Uterus (tissue), 2 donors: ENCODE results near the gene OARD1.

Experiments
- POLR2A ChIP-seq, 2 donors: fragments of 450-650 bp; IDR thresholded peaks; one replicate each; pipeline ENCODE4 v1.6.1; 2016; ENCODE audit warnings: antibody characterized with exemption in 2 of 2, mild to moderate bottlenecking in 1 of 2, moderate library complexity in 1 of 2
- TF ChIP-seq, protein P1 (sequence below), 4 experiments: fragments of 200-600 bp in 2 of 4; fragments of 450-650 bp in 2 of 4; sonication (generic) in 2 of 4; IDR thresholded peaks; one replicate each; pipeline ENCODE4 v1.5.1; 2016 to 2019; ENCODE audit warnings: antibody characterized with exemption in 4 of 4, mild to moderate bottlenecking in 2 of 4, moderate library complexity in 1 of 4

DNA sequence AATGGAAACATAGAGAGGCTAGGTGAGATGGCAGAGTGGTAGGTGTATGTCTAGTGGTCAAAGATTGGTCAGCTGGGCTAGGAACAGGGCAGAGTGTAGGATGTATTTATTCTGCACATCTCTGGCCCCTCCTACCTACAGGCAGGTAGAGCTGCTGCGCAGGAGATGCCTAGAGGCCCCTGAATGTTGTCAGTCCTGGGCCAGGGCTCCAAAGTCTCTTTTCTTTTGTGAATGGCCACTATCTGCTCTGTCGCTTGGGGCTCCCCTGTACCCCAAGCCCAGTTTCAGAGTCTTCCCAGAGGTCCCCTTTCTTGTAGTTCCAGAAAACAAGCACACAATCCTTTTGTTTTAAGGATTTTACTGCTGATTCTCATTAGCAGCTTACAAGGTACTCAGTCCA lies 24.9 kb downstream of the OARD1 start:
- TF ChIP-seq POLR2A (IDR thresholded peaks at IDR 0.05) = no peak
- TF ChIP-seq, protein P1, sequence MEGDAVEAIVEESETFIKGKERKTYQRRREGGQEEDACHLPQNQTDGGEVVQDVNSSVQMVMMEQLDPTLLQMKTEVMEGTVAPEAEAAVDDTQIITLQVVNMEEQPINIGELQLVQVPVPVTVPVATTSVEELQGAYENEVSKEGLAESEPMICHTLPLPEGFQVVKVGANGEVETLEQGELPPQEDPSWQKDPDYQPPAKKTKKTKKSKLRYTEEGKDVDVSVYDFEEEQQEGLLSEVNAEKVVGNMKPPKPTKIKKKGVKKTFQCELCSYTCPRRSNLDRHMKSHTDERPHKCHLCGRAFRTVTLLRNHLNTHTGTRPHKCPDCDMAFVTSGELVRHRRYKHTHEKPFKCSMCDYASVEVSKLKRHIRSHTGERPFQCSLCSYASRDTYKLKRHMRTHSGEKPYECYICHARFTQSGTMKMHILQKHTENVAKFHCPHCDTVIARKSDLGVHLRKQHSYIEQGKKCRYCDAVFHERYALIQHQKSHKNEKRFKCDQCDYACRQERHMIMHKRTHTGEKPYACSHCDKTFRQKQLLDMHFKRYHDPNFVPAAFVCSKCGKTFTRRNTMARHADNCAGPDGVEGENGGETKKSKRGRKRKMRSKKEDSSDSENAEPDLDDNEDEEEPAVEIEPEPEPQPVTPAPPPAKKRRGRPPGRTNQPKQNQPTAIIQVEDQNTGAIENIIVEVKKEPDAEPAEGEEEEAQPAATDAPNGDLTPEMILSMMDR (IDR thresholded peaks at IDR 0.05) = no peak
